K562 (cell line): ENCODE measurements around the gene PRPF6. TPM values are rescaled to one million over a fixed set of nuclear protein-coding genes. Genes with fewer than 3 reads are reported as not detected.

Experiments used
- HCFC1 ChIP-seq: IDR thresholded peaks from 2 replicates; pipeline ENCODE4 v1.6.1; 2012; ENCODE audit warnings: low read depth, low read length, improper control_type of control experiment
- HDAC1 ChIP-seq, 2 experiments: fragments of 450-650 bp; IDR thresholded peaks; 2 replicates each; pipeline ENCODE4 v1.6.1; 2016 to 2017; ENCODE audit warnings: inconsistent platforms in 1 of 2, mild to moderate bottlenecking in 1 of 2, moderate library complexity in 1 of 2
- HMGN3 ChIP-seq: IDR thresholded peaks from 2 replicates; pipeline ENCODE4 v1.6.1; 2011; ENCODE audit warnings: borderline replicate concordance, low read depth, mild to moderate bottlenecking, mixed read lengths, low read length; ENCODE audit not compliant: insufficient read length; ENCODE audit errors: extremely low read depth
- MTA2 ChIP-seq: fragments of 450-650 bp; IDR thresholded peaks from 2 replicates; pipeline ENCODE4 v1.6.1; 2016; ENCODE audit warnings: low read depth
- PHF20 ChIP-seq: fragments of 450-650 bp; IDR thresholded peaks from 2 replicates; pipeline ENCODE4 v1.6.1; 2018; ENCODE audit not compliant: partially characterized antibody
- PURB ChIP-seq: sonication (generic); formaldehyde crosslinking; IDR thresholded peaks from 2 replicates; pipeline ENCODE4 v1.9.0; 2021; ENCODE audit warnings: low read depth, mild to moderate bottlenecking, missing genetic modification reagents
- RBM14 ChIP-seq: fragments of 200-400 bp; formaldehyde crosslinking; IDR thresholded peaks from 2 replicates; pipeline ENCODE4 v1.6.1; 2018; ENCODE audit warnings: low read depth, mild to moderate bottlenecking, low read length, moderate library complexity, borderline replicate concordance; ENCODE audit not compliant: insufficient read depth
- SOX6 ChIP-seq: fragments of 450-650 bp; IDR thresholded peaks from 2 replicates; pipeline ENCODE4 v1.6.1; 2014; ENCODE audit warnings: mild to moderate bottlenecking
- STAT6 ChIP-seq: sonication (generic); formaldehyde crosslinking; IDR thresholded peaks from 2 replicates; pipeline ENCODE4 v1.8.1; 2023; ENCODE audit warnings: mild to moderate bottlenecking, missing genetic modification reagents
- ZBTB1 ChIP-seq: sonication (generic); formaldehyde crosslinking; IDR thresholded peaks from 2 replicates; pipeline ENCODE4 v1.8.1; 2023; ENCODE audit warnings: missing genetic modification reagents, low read depth, mild to moderate bottlenecking, borderline replicate concordance
- ZNF551 ChIP-seq: fragments of 250-450 bp; sonication (Bioruptor Pico); IDR thresholded peaks from 2 replicates; pipeline ENCODE4 v1.5.0; 2021; ENCODE audit warnings: mild to moderate bottlenecking, moderate library complexity
- ZNF644 ChIP-seq: fragments of 200-800 bp; sonication (Bioruptor generic); IDR thresholded peaks from 2 replicates; pipeline ENCODE4 v1.6.1; 2016; ENCODE audit warnings: low read depth, missing genetic modification characterization, missing compliant biosample characterization
- polyA plus RNA-seq, 8 experiments: library from polyadenylated mRNA; depleted of rRNA in 4 of 8; stranded (reverse) in 5 of 8; unstranded in 3 of 8; fragments of >200 nt; fragmentation: Nextera tagmentation in 2 of 8; fragmentation: Illumina TruSeq in 1 of 8; extraction: Ambion mirVana in 2 of 8; extraction: Trizol in 1 of 8; gene quantifications; 2 replicates each; pipeline versions ENCODE4 v1.2.1 to v1.2.3, GENCODE V29; 2011 to 2014; ENCODE audit warnings: inconsistent platforms in 1 of 8, missing spikeins in 1 of 8
- total RNA-seq, 7 experiments: library from RNA; depleted of rRNA in 6 of 7; stranded (reverse); fragments of >200 nt in 6 of 7; fragmentation: Illumina TruSeq in 2 of 7; extraction: Trizol in 2 of 7; gene quantifications; 2 replicates each; pipeline versions ENCODE4 v1.2.1 to v1.2.3, GENCODE V29; 2011 to 2021; ENCODE audit warnings: low replicate concordance in 1 of 7
- TF ChIP-seq, protein P1 (sequence below): fragments of 250-450 bp; sonication (Bioruptor Pico); IDR thresholded peaks from 2 replicates; pipeline ENCODE4 v1.8.0; 2021; ENCODE audit warnings: moderate library complexity, mild to moderate bottlenecking, inconsistent platforms
- TF ChIP-seq, protein P2 (sequence below): IDR thresholded peaks from 2 replicates; pipeline ENCODE4 v1.6.1; 2011; ENCODE audit warnings: borderline replicate concordance, low read depth, mild to moderate bottlenecking, moderate library complexity, low read length; ENCODE audit not compliant: insufficient read depth, poor library complexity, severe bottlenecking
- TF ChIP-seq, protein P3 (sequence below), 3 experiments: fragments of 200-800 bp in 1 of 3; fragments of 250-450 bp in 1 of 3; fragments of 450-650 bp in 1 of 3; sonication (Bioruptor Pico) in 1 of 3; sonication (Bioruptor generic) in 1 of 3; formaldehyde crosslinking in 1 of 3; IDR thresholded peaks; 2 replicates each; pipeline versions ENCODE4 v1.6.1 to v1.8.0; 2016 to 2022; ENCODE audit warnings: mild to moderate bottlenecking in 2 of 3, missing genetic modification characterization in 2 of 3, missing compliant biosample characterization in 1 of 3, moderate library complexity in 1 of 3
- TF ChIP-seq, protein P4 (sequence below), 2 experiments: fragments of 450-650 bp; IDR thresholded peaks; 2 replicates each; pipeline ENCODE4 v1.6.1; 2016

The PRPF6 gene
- total and polyA plus RNA-seq, 9 of the 15 experiments (the other 6 are each of a cell fraction or from before 2014, with no cell fraction given) = 4.2 to 83.2 (median 59.9) TPM

DNA sequence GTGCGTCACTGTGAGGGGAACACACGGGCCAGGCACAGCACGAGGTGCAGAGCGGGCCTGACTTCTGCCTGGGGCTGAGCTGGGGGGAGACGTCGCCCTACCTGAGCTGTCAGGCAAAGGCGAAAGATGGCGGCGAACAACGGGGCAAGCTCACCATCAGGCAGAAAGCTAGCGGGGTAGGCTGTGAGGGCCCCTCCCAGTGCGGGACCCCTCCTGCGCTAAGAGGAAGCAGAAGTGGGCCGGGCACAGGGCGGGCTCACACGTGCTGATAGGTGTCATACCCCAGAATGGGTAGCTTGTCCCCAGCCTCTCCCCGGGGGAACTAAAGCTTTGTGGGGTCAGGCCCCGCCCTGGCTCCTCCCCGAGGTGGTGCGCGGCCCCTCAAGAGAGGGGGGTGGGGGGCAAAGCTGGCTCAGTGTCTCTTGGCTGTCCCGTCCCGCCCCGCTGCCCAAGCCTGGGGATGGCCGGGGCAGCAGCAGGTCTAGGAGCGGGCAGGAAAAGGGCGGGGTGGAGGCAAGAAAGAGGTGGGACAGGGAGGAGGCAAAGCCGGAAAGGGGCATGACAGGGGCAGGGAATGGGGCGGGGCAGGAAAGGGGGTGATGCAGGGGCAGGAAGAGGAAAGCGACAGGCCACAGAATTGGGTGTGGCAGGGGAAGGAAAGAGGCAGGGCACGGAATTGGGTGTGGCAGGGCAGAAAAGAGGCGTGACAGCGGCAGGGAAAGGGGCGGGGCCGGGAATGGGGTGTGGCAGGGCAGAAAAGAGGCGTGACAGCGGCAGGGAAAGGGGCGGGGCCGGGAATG is 39.5 kb upstream of the PRPF6 start (continued):
- TF ChIP-seq PHF20 (no peak), RBM14 (0 out of 2 replicates have a peak, but pooled peaks have one; percentile 83), ZBTB1 (CRISPR knock-in tag) (no peak), ZNF644 (no peak), PURB (no peak), HMGN3 (peak; percentile 14), HDAC1 (IDR thresholded peaks at IDR 0.05) (peak in 1 of 2 experiments; percentile 76; a peak in 2 of 4 replicates), SOX6 (no peak), HCFC1 (no peak), MTA2 (no peak), ZNF551 (CRISPR knock-in tag) (no peak), STAT6 (CRISPR knock-in tag) (no peak)
- TF ChIP-seq, protein P1, sequence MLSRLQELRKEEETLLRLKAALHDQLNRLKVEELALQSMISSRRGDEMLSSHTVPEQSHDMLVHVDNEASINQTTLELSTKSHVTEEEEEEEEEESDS = no peak
- TF ChIP-seq, protein P2, sequence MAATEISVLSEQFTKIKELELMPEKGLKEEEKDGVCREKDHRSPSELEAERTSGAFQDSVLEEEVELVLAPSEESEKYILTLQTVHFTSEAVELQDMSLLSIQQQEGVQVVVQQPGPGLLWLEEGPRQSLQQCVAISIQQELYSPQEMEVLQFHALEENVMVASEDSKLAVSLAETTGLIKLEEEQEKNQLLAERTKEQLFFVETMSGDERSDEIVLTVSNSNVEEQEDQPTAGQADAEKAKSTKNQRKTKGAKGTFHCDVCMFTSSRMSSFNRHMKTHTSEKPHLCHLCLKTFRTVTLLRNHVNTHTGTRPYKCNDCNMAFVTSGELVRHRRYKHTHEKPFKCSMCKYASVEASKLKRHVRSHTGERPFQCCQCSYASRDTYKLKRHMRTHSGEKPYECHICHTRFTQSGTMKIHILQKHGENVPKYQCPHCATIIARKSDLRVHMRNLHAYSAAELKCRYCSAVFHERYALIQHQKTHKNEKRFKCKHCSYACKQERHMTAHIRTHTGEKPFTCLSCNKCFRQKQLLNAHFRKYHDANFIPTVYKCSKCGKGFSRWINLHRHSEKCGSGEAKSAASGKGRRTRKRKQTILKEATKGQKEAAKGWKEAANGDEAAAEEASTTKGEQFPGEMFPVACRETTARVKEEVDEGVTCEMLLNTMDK = no peak
- TF ChIP-seq, protein P3, sequence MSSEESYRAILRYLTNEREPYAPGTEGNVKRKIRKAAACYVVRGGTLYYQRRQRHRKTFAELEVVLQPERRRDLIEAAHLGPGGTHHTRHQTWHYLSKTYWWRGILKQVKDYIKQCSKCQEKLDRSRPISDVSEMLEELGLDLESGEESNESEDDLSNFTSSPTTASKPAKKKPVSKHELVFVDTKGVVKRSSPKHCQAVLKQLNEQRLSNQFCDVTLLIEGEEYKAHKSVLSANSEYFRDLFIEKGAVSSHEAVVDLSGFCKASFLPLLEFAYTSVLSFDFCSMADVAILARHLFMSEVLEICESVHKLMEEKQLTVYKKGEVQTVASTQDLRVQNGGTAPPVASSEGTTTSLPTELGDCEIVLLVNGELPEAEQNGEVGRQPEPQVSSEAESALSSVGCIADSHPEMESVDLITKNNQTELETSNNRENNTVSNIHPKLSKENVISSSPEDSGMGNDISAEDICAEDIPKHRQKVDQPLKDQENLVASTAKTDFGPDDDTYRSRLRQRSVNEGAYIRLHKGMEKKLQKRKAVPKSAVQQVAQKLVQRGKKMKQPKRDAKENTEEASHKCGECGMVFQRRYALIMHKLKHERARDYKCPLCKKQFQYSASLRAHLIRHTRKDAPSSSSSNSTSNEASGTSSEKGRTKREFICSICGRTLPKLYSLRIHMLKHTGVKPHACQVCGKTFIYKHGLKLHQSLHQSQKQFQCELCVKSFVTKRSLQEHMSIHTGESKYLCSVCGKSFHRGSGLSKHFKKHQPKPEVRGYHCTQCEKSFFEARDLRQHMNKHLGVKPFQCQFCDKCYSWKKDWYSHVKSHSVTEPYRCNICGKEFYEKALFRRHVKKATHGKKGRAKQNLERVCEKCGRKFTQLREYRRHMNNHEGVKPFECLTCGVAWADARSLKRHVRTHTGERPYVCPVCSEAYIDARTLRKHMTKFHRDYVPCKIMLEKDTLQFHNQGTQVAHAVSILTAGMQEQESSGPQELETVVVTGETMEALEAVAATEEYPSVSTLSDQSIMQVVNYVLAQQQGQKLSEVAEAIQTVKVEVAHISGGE (CRISPR knock-in tag; IDR thresholded peaks at IDR 0.05) = peak in 2 of 3 experiments; percentile 62 to 87; a peak in 3 of 6 replicates
- TF ChIP-seq, protein P4, sequence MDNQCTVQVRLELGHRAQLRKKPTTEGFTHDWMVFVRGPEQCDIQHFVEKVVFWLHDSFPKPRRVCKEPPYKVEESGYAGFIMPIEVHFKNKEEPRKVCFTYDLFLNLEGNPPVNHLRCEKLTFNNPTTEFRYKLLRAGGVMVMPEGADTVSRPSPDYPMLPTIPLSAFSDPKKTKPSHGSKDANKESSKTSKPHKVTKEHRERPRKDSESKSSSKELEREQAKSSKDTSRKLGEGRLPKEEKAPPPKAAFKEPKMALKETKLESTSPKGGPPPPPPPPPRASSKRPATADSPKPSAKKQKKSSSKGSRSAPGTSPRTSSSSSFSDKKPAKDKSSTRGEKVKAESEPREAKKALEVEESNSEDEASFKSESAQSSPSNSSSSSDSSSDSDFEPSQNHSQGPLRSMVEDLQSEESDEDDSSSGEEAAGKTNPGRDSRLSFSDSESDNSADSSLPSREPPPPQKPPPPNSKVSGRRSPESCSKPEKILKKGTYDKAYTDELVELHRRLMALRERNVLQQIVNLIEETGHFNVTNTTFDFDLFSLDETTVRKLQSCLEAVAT (IDR thresholded peaks at IDR 0.05) = no peak
